Activated CD4-positive, alpha-beta memory T cell treated with anti-CD3 and anti-CD28 coated beads for 36 hours (primary cell): ENCODE data around the gene RPL37. TPM values are rescaled to one million over a fixed set of nuclear protein-coding genes. Genes with fewer than 3 reads are reported as not detected.

ENCODE experiments used
- CTCF ChIA-PET: fragments of 350-600 bp; sonication (Branson Sonifier 250); formaldehyde crosslinking; loops from one replicate; lab custom pipeline; 2021; ENCODE audit warnings: antibody characterized with exemption, inconsistent platforms; lab: Charles Lee
- POLR2A ChIA-PET: fragments of 350-600 bp; sonication (Branson Sonifier 250); formaldehyde crosslinking; loops from one replicate; lab custom pipeline; 2021; ENCODE audit warnings: antibody characterized with exemption; lab: Charles Lee
- DNase-seq: peaks from one replicate; pipeline ENCODE4 v3.0.0-alpha.2; 2020
- H3K27ac Mint-ChIP-seq: one replicate; pipeline ENCODE4 v1.8.0; 2021; ENCODE audit warnings: mixed read lengths
- H3K27me3 Mint-ChIP-seq: one replicate; pipeline ENCODE4 v1.8.0; 2021; ENCODE audit warnings: mixed read lengths
- H3K36me3 Mint-ChIP-seq: one replicate; pipeline ENCODE4 v1.8.0; 2021; ENCODE audit warnings: mixed read lengths
- H3K4me1 Mint-ChIP-seq: one replicate; pipeline ENCODE4 v1.8.0; 2021; ENCODE audit warnings: low read depth, mixed read lengths
- H3K4me3 Mint-ChIP-seq: one replicate; pipeline ENCODE4 v1.8.0; 2021; ENCODE audit warnings: mild to moderate bottlenecking, mixed read lengths
- H3K9me3 Mint-ChIP-seq: one replicate; pipeline ENCODE4 v1.8.0; 2021; ENCODE audit warnings: mixed read lengths
- intact Hi-C: fragments of 100-400 bp; cut with micrococcal nuclease; formaldehyde crosslinking; loops from one replicate; pipeline ENCODE4 v1.15.1; 2023
- total RNA-seq, 2 experiments: library from RNA; stranded (reverse); gene quantifications; one replicate each; pipeline ENCODE4 v1.2.3, GENCODE V29; 2021

RPL37 gene
- total RNA-seq, 2 experiments from 2014 or later = 1,815 to 1,873 TPM

DNA sequence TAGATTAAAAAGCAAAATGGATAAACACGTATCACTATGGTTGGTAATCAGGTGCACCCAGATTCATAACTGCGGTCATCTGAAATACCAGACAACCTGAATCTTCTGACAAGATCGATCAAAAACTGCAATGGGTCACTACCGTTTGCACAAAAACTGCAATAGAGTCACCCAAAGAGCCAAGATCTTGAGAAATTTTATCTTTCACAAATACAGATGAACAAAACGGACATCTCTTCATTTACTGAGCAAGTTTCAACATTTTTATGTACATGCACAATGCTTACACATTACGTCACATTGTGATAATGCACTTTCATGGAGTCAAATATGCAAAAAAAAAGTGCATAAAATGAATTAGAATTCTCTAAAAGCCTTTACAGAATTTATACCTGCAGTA, 55.5 kb downstream of the RPL37 start:
- DNase-seq = no peak
- ChIA-PET CTCF (no interaction called here), POLR2A (no interaction called here)
- Mint-ChIP-seq H3K27me3 (no peaks in the 10 kb centered on the region), H3K4me3 (no peak overlapping the region), H3K9me3 (no peaks in the 10 kb centered on the region), H3K36me3 (peaks cover 9% of the 10 kb centered on the region), H3K27ac (no peak overlapping the region), H3K4me1 (peaks cover 50% of the 10 kb centered on the region)
- intact Hi-C loops = no loop called here

DNA sequence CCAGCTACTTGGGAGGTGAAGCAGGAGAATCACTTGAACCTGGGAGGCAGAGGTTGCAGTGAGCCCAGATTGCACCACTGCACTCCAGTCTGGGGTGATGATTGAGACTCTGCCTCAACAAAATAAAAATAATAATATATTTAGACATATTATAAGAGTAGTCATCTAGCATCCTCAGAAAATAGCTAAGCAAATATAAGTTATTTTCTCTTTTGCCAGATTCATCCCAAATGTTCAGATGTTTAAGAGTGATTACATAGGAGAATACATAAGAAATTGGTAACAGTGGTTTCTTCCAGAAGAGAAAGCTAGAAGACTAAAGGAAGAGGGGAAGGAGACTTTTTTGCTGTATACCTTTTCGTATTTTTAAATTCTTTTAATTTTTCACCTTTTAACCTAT, 56.9 kb downstream of the RPL37 start:
- Mint-ChIP-seq H3K27ac (no peak overlapping the region), H3K9me3 (no peaks in the 10 kb centered on the region)

DNA sequence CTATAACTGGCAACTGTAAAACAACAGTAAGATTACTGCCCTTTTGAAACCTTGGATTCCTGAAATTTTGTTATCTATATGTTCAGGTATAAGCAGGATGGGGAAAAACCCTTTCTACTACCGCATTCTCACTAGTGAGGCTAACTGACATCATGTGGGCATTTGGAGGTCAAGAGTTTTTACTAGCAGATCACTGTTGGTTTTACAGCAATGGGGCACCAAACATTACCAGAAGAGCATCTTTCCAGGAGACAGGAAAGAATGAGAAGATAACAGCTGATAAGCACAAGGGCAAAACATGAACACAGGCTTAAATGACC, 58.4 kb downstream of the RPL37 start:
- intact Hi-C loops = loop anchor here (1.0 kb wide), 1 partner anchor 20 kb away; no protein-coding TSS in a partner anchor
- peaks cover 14% of the 10 kb centered on the region for H3K36me3 Mint-ChIP-seq
- H3K27ac Mint-ChIP-seq = peak overlapping the region; percentile 80
- no peaks in the 10 kb centered on the region for H3K27me3 Mint-ChIP-seq
- H3K4me1 Mint-ChIP-seq = peaks cover 33% of the 10 kb centered on the region
- ChIA-PET POLR2A (interaction anchor here (1.0 kb wide), 2 partner anchors 21 to 99 kb away, joined by 3 read pairs; no protein-coding TSS in a partner anchor), CTCF (interaction anchor here (2.0 kb wide), 1 partner anchor 21 kb away, joined by 5 read pairs; the partner anchor contains the start of gene TTC33)
- H3K4me3 Mint-ChIP-seq = no peak overlapping the region
- no peaks in the 10 kb centered on the region for H3K9me3 Mint-ChIP-seq
- DNase-seq = no peak

More for the DNA sequence above, 56.9 kb downstream of the RPL37 start:
- intact Hi-C loops = no loop called here
- ChIA-PET POLR2A (no interaction called here), CTCF (interaction anchor here (2.0 kb wide), 1 partner anchor 22 kb away, joined by 5 read pairs; the partner anchor contains the start of gene TTC33)
- Mint-ChIP-seq H3K4me3 (no peak overlapping the region), H3K27me3 (no peaks in the 10 kb centered on the region), H3K4me1 (peaks cover 43% of the 10 kb centered on the region), H3K36me3 (peaks cover 10% of the 10 kb centered on the region)
- DNase-seq = no peak

DNA sequence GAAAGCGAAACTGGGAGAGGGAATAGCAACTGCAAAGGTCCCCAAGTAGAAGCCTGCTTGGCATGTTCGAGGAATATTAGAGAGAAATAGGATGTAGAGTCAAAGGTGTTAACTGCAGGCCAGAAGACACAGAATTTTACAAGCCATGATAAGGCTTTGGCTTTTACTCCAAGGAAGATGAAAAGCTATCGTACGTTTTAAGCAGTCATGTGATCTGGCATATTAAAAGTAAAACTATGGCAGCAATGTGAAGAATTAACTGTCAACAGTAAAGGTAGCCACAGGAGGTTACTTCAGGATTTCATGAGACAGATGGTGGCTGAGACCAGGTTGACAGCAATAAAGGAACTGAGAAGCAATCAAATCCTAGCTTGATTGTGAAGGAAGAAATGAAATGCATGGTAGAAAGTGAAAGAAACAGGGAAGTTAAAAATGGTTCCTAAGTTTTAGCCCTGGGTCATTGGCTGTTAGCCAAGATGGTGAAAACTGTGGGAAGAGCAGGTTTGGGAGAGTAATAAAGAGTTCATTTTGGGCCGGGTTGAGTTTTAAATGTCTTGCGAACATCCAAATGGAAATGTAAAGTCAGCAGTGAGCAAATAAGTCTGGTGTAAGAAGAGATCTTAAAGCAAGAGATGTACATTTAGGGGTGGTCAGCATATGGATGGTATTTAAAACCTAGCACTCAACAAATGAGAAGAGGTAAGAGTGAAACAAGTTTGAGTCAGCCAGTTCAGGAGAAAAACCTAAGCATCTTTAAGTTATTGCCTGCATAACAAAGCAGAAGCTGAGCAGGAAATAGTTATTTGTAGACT, 59.0 kb downstream of the RPL37 start:
- H3K4me3 Mint-ChIP-seq = no peak overlapping the region
- intact Hi-C loops = loop anchor here (1.0 kb wide), 1 partner anchor 20 kb away; no protein-coding TSS in a partner anchor
- peaks cover 14% of the 10 kb centered on the region for H3K36me3 Mint-ChIP-seq
- peak overlapping the region; percentile 80 for H3K27ac Mint-ChIP-seq
- ChIA-PET CTCF (interaction anchor here (1.2 kb wide), 1 partner anchor 16 kb away, joined by 3 read pairs; no protein-coding TSS in a partner anchor), POLR2A (interaction anchor here (1.0 kb wide), 2 partner anchors 22 to 99 kb away, joined by 3 read pairs; no protein-coding TSS in a partner anchor)
- no peaks in the 10 kb centered on the region for H3K27me3 Mint-ChIP-seq
- no peaks in the 10 kb centered on the region for H3K9me3 Mint-ChIP-seq
- DNase-seq = no peak
- peaks cover 29% of the 10 kb centered on the region for H3K4me1 Mint-ChIP-seq

Other genes with a start within 250 kb of the RPL37 start
- gene PTGER4, start 155.3 kb downstream of the RPL37 start, total RNA-seq = 10 to 100 TPM; 53.7 to 59.9 TPM
- 10 to 100 TPM; 30.2 to 34.1 TPM for gene TTC33, start 79.3 kb downstream of the RPL37 start, total RNA-seq
- gene PRKAA1, start 36.8 kb downstream of the RPL37 start, total RNA-seq = 10 to 100 TPM; 54.4 to 55.6 TPM
- gene CARD6, start 6.1 kb upstream of the RPL37 start, total RNA-seq = 1 to 10 TPM; 1.4 to 1.7 TPM
- gene C7, start 74.3 kb upstream of the RPL37 start, total RNA-seq = not detected
- gene MROH2B, start 236.1 kb upstream of the RPL37 start, total RNA-seq = not detected